CD4-positive, alpha-beta T cell treated with Interleukin-21 for 1 hour (primary cell): ENCODE results near the gene SPATA17.
A peak's percentile ranks its signal among the peaks of the same experiment; 100 is the strongest.
"Not testable (repeated sequence)": the region's sequence is repeated elsewhere in the genome, so short reads cannot be mapped to it uniquely, and the experiment has no call there.

Source experiments
- DNase-seq: peaks from one replicate; pipeline ENCODE4 v3.0.0-alpha.2; 2020

The SPATA17 gene

DNA sequence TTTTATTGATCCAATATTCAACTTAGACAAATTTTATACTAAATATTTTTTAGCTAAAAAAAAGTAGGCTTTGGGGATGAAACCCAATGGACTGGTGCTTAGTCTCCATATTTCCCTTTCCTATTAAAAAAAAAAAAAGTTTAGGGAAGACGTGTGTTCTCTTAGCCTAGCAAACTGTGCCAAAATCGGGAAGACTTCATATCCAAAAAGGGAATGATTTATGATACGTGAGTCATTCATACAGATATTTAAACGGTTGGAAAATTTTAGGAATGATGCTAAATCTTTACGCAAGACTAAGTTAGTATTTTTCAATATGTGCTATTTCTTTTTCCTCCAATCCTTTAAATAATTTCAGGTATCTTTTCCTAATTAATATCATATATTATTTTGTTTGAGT lies 50.7 kb downstream of the SPATA17 start:
- DNase-seq, result no peak

DNA sequence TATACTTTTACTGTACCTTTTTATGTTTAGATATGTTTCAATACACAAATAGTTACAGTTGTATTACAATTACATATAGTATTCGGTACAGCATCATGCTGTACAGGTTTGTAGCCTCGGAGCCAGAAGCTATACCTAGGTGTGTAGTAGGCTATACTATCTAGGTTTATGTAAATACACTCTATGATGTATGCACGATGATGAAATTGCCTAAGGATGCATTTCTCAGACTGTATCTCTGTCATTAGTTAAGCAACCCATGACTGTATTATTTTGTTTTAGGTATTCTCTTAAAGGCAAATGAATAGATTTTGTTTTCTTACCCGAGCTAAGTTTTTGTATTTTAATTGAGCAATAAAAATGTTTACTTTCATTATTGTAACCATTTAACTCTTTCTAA lies 56.4 kb downstream of the SPATA17 start:
- DNase-seq, result no peak

DNA sequence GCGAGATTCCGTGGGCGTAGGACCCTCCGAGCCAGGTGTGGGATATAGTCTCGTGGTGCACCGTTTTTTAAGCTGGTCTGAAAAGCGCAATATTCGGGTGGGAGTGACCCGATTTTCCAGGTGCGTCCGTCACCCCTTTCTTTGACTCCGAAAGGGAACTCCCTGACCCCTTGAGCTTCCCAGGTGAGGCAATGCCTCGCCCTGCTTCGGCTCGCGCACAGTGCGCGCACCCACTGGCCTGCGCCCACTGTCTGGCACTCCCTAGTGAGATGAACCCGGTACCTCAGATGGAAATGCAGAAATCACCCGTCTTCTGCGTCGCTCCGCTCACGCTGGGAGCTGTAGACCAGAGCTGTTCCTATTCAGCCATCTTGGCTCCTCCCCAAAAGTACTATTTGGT lies 65.0 kb downstream of the SPATA17 start:
- not testable (repeated sequence) for DNase-seq

DNA sequence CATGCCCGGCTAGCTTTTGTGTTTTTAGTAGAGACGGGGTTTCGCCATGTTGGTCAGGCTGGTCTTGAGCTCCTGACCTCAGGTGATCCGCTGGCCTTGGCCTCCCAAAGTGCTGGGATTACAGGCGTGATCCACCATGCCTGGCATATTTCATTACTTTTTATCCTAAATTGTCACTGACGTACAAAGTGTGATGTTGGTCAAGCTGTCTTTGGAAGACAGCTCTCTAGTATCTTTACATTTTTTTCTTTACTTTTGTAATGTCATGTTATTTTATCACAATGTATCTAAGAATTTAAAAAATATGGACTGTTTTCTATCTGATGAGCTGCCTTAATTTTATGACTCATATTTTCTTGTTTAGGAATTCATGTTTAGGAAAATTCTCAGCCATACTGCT lies 72.2 kb downstream of the SPATA17 start:
- no peak for DNase-seq

DNA sequence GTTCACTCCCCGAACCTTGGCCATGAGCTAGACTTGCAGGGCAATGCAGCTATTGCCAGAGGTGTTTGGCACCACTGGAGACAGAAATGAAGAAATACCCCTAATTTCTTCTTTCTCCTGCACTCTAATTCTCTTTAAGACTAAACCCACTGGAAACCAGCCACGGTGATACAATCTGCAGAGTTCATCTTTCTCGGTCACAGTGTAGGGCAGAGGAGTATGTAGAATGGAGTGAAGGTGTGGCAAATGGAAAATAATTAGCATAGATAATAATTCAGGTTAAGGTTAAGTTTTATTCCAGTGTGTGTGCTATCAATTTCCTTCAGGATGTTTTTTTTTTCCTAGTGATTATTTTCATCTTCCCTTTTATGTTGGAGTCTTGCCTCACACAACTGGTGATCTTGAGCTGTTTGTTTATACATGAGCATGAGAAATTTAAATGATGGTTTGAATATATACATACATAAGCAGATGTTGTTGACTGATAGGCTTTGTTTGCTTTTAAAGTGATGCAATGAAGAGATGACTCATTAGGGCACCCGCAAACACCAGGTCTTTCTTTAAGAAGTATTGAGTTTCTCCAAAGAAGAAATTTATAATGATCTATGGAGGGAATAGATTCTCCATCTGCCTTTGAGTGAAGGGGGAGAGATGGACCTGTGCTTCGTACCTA lies 81.9 kb downstream of the SPATA17 start:
- DNase-seq, result no peak

DNA sequence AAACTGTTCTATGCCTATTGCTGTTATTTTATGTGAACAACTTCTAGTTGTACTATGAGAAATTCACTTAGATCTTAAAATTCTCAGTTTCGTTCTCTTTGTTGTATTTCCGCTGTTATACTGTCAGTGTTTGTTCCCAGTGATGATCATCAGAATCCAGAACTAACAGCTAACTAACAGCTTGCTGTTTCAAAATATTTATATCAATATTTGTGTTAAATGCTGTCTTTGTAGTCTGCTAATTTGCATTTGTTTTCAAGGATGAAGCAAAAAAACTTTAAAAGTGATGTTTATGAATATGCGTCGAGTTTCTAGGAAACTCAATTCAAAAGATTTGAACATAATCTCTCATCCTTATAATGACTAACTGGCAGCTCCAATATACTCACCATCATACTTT lies 84.5 kb downstream of the SPATA17 start:
- DNase-seq, result no peak

DNA sequence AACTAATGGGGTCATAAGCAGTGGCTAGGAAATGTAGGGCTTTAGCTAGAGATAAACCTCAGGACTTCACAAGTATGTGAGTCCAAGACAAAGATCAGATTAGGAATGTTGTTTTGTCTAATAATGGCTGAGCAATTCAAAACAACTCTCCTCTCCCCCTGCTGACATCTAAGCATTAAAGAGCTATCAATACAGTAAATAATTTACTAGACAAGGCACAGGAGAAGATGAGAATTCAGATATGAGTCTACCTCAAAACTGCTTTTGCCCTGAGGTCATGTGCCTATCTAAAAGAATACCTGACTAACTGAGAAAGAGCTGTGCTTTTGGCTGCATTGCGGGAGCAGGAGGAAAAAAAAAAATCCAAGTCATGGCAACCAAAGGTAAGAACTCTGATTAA lies 86.8 kb downstream of the SPATA17 start:
- DNase-seq, result no peak

DNA sequence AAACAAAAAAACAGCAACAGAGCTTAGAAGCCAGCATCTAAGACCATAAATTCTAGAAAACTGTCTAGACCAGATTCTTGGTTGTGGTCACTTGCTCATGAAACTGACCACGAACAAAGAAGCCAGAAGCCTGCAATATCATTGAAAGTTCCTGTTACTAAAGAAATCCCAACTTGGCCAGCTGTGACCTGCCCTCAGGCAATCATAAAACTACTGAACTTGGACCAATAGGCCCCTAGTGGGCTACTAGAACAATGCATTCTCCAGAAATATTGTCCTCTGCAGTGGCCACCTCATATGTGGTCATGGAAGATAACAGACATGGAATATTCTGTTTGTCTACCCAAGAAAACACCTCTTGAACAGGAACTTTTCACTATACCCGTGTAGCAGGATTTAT lies 87.7 kb downstream of the SPATA17 start:
- DNase-seq, result no peak

DNA sequence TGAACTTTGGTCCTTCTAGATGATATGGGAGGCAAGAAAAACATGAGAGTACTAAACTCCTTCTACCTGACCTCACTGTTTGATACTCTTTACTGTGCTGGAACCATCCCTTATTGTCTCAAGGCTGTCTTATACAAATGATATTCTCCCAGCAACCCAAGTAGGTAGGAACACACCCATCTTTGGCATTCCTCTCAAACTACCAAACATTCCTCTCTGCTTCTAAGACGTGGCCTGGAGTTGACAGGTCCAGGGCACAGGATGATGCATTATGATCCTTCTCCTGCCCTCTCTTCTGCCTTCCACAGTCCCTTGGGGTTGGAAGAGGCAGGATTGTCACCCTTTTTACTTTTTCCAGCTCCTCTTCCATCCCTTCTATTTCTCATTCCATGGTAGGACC lies 90.5 kb downstream of the SPATA17 start:
- DNase-seq, result no peak

DNA sequence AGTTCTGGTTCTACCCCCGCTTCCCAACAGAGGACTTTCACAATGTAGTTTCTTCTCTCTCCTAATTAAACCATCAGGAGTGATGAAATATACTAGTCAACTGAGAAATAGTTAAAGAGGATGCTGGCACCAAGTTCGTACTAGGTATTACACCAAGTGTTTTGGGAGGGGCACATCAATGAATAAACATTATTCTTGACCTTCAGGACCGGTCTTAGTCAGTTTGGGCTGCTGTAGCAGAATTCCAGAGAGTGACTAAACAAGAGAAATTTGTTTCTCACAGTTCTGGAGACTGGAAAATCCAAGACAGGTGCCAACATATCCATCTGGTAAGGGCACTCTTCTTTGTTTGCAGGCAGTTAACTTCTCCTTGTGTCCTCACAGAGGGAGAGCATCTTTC lies 103.8 kb downstream of the SPATA17 start:
- DNase-seq, result no peak

DNA sequence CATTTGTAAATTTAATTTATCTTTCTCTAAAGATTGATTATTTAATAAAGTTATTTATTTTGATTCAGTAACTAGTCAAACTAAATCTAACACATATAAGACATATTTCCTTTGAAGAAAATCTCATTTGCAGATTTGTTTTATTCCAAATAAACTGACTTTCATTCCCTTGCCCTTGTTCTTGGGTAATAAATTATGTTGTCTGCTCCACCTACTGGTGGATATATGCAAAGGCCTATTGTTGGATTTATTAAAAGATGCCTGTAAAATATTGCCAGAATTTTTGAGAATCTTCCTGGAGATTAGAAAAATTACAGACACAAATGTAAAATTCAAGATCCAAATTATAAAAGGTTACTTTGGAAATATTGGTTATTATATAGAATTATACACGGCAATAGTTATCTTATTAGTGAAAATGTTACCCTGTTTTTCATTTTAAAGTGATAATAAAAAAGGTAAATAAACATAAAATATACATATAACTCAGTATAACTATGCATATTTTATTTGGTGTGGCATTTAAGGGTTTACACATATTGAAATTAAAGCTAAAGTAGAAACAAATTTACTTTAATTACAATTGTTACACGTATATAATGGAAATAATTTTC lies 116.1 kb downstream of the SPATA17 start:
- DNase-seq, result peak; percentile 8

DNA sequence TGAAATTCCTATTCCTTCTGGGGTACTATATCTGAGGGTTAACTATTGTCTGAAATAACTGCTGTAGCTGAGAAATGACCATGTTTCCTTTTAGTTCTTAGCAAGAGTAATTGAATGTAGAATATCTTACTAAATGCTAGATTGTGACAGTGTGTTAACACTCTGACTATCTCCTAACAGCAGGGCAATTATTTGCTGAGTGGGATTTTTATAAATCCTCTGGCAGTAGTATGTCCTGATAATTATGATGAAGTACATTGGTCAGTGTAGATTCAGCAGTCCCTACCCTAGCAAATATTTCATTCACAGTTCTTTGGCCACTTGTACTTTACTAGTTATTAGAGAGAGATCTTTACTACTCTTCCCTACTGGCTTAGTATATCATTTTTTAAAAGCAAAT lies 138.6 kb downstream of the SPATA17 start:
- no peak for DNase-seq

DNA sequence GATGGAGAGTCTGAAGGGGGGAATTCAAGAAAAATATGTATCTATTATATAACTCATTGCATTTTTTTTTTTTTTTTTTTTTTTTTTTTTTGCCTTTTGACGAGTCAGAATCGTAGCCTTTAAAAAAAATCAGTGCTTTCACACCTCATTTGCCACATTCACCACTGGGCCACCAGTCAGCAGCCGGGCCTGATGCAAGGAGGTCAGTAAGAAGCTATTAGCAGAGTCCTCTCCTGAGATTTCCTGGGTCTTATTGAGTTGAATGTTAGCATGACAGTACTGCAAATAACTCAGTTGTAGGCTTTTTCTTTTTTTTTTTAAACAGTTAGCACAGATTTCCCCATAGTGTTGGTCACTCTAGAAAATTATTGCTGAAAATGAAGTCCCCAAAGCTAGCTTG lies 139.8 kb downstream of the SPATA17 start:
- no peak for DNase-seq

DNA sequence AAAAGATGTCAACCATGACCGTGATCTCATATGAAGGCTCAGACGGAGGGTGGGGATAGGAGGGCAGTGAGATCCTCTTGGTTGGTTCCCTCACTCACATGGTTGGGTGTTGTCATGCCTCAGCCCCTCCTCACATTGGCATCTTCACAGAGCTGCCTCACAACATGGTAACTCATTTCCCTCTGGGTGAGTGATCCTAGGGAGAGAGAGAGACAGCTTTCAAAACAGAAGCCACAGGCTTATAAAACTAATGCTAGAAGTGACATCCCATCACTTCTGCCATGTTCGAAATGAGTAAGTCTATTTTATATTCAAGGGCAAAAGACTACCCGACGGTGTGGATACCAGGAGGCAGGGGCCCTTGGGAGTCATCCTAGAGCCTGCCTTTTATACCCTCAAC lies 145.5 kb downstream of the SPATA17 start:
- DNase-seq, result no peak

DNA sequence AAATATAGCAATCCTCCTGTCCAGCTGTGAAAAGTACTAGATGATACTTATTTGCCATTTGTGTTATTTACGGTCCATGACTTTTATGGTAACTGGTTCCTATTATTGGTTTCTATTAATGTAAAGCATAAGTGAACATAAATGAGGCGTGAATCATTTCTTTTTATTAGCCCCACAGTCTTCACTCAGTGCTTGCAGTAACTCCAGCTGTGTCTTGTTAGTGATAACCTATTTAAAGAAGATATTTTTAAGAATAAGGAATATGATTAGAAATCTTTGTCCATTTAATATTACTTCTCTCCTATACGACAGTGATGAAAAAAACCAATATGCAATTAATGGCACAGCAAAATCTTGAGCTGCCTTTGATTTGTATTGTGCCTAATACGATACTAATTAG lies 149.9 kb downstream of the SPATA17 start:
- DNase-seq, result no peak

DNA sequence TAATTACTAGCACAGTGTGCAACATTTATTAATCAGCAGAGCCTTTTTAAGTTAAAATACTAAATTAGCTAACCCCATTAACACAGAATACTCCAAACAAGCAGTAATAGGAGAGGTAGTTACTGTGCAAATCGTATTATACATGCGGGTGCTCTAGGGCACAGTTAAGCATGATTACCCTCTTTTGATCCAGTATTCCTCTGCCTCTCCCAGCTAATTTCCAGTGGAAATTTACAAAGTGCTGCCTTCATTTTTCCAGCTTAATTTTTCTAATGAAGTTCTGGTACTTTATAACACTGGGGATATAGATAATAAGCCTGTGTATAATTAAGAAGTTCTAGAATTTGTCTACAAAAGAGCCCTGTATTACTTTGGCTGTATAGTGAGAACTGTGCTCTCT lies 159.9 kb downstream of the SPATA17 start:
- no peak for DNase-seq

DNA sequence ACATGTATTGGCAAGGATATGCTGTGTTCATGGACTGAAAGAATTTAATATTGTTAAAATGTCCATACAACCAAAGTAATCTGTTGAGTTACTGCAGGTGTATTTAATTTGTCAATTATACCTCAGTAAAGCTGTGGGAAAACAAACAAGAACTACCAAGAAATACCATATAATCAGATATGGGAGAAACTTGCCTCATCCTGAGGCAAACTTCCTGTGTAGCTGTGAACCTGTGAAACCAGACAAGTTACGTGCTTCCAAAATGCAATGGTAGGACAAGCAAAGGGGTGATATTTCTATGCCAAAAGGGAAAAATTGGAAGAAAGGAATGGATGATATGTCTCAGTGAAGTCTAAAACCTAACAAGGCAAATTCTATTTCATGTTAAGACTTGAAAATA lies 174.6 kb downstream of the SPATA17 start:
- no peak for DNase-seq

DNA sequence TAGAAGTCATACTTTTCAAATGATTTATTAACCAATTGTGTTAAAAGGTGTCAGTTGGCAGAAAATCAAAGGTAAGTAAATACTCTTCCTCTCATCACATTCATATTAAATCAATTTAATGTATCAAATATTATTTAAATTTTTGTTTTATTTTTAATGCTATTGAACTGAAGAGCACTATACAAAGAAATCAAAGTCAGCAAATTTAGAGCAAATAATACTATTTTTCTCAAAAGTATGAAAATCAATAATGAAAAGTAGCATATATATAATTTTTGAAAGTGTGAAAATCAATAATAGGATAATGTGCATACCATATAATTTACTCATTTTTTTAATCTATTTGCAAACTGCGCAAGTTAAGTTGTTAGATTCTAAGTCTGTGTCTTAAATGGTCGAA lies 181.0 kb downstream of the SPATA17 start:
- DNase-seq, result no peak

DNA sequence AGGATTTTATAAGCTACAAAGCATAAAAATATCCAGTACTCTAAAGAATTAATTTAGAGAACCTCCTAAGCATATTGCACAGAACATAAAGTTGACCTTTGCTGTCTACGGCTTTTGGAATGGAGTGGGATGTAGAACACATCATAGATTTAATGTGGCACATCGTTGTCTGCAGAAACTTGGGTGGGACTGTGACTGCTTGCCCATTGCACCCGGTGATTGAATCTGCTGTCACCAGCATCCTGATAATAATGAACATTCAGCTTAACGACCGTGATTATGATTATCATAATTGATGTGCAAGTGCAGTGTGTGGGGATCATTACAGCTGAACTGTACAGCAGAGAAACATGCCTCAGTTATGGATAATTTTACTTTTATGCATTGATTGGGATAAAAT lies 181.9 kb downstream of the SPATA17 start:
- no peak for DNase-seq

DNA sequence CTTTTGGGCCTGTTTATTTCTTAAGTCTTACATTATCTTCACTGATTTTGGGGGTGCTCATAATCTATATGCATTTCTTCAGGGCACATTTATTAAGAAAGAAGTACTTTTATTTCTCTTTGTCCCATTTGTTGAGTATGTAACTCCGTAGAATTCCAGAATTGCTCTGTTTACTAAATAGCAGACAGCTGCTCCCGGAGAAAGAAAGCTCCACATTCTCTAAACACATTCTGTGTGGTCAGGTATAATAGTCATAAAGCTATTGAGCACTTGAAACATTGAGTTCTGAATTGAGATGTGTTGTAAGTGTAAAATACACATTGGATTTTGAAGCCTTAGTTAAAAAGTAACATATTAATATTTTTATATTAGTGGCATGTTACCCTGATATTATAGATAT lies 206.5 kb downstream of the SPATA17 start:
- no peak for DNase-seq

DNA sequence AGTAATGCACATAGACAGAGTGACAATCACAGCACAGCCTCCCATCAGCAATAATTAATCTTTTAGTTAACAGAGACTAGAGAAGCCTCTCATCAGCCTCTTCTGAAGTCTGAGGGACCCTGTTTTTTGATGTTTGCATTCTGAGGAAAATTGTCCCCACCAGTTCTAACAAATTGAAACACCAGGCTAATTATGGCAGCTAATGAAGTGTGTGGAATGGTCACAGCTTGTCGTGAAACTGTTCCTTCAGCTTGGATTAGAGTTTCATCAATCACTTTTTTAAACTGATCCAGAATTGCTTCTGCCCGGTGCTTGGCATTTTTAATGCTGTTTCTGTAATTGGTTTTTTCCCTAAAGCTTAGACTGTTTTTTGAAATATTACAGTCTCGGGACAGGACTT lies 208.0 kb downstream of the SPATA17 start:
- DNase-seq, result no peak

DNA sequence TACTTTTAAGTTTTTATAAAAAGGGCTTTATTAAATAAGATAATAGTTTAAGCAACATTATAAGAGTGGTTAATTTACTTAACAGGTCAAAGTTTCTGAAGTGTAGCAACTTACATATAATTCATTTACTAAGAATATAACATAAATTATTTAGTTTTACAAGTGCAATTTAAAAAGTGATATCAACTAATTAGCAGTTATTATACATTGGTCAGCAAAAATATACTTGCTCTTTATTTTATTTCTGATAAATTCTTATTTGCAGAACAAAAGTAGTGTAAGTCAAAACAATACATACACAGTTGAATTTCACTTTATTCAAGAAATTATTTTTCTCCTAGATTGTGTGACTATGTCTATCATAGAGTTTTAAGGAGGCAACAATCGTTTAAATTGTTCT lies 215.6 kb downstream of the SPATA17 start:
- no peak for DNase-seq

DNA sequence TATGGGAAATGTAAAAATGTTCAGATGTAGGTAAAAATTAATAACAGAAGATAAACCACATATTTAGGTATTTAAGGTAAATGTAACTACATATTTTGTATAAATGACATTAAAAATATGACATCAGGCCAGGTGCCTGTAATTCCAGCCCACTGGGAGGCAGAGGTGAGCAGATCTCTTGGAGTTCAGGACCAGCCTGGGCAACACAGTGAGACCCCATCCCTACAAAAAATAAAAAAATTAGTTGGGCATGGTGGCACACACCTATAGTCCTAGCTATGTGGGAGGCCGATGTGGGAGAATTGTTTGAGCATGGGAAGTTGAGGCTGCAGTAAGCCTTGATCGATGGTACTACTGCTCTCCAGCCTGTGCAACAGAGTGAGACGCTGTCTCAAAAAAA lies 216.5 kb downstream of the SPATA17 start:
- DNase-seq, result no peak

DNA sequence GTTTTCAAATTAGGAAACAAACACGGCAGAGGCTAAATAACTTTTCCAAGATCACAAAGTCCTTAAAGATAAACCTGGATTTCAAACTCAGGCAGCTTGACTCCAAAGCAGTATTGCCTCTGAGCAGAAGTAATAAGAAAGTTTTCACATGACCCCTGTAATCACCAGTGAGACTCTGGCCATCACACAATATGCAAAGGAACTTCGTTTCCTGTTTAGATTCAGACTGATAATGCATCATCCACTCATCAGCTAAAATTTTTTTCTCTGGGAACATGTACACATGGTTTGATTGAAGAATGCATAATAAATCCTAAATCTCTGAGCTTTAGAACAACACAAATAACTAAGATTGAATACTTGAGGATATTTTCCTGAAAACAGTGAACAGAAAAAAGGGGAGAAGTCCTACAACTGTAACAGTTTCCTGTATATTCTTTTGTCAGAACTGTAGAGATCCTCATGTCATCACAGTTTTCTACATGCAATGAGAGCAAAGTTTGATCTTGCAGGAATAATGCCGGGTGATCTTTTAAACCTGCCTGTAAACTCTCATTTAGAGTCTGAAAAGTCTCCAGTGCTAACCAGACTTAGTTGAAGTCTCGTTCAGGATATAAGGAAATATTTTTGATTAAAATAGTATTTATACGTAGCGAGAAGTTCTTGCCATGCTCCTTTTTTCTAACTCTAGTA lies 225.3 kb downstream of the SPATA17 start:
- DNase-seq, result no peak

DNA sequence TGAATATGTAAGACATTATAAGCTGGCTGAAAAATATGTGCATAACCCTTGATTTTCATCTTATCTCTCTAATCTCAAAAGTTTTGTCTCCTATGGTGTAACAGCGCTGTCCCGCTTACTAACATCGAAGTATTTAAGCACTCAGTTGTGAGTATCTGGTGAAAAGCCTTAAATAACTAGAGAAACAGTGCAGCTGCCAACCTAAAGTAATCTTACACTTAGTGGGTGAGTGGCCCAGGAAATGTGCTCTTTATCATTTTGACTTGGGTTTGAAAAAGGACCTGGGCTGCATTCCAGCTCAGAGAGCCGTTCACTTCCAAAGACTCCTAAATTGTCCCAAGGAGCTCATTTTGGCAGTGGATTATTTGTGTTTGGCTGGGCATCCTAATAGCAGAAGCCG lies 225.9 kb downstream of the SPATA17 start:
- no peak for DNase-seq
